ENCODE measurements around the gene ID2. TPM values are rescaled to one million over a fixed set of nuclear protein-coding genes. Genes with fewer than 3 reads are reported as not detected.

ID2 gene
- total RNA-seq, 4 donors from 2014 or later, result 143 to 391 (median 188) TPM

DNA sequence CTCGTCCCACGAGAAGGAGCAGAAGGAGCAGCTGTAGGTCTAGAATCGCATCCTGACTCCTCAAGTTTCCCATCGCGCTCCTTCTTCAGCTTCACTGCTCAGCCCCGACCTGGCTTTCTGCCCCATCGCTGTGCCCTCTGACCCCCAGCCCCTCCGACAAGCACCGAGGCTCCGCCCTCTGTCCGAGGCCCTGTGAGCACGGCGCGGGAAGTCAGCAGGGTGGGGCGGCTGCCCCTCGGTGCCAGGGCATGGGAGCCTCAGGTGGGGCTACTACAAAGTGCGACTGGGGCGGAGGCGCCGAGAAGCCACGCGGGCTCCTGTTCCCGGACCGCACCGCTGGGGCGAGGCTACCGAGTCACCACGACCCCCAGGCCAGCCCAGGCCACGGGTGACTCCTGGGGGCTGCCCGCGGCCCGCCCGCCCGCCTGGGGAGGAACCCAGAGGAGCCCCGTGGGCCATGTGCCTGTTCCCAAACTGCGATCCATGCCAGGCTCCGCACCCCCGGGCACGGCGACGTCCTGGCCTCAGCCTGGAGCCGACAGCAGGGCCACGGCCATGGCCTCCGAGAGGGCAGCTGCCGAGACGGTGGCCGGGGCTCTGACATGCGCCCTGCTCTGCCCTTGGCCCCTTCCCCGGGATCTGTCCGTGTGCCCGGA, 36.6 kb upstream of the ID2 start:
- H3K27me3 ChIP-seq, result no peaks in the 10 kb centered on the region
- no peak overlapping the region for H3K4me3 ChIP-seq
- TF ChIP-seq CTCF (IDR thresholded peaks at IDR 0.05), result no peak
- no peaks in the 10 kb centered on the region for H3K36me3 ChIP-seq
- H3K9me3 ChIP-seq, result no peaks in the 10 kb centered on the region
- no peak for DNase-seq
- no peak overlapping the region for H3K27ac ChIP-seq
- H3K4me1 ChIP-seq, result no peaks in the 10 kb centered on the region

- no peaks in the 10 kb centered on the region for H3K4me1 ChIP-seq
- no peak for DNase-seq
- H3K27ac ChIP-seq, result no peak overlapping the region
- H3K4me3 ChIP-seq, result no peak overlapping the region
- H3K36me3 ChIP-seq, result no peaks in the 10 kb centered on the region
- no peak for TF ChIP-seq CTCF (IDR thresholded peaks at IDR 0.05)
- no peak for TF ChIP-seq POLR2A (IDR thresholded peaks at IDR 0.05)
- H3K9me3 ChIP-seq, result no peaks in the 10 kb centered on the region
- H3K27me3 ChIP-seq, result no peaks in the 10 kb centered on the region
Observed at GRCh38 chr2:8646731-8647461, 35.0 kb upstream of the ID2 start.

DNA sequence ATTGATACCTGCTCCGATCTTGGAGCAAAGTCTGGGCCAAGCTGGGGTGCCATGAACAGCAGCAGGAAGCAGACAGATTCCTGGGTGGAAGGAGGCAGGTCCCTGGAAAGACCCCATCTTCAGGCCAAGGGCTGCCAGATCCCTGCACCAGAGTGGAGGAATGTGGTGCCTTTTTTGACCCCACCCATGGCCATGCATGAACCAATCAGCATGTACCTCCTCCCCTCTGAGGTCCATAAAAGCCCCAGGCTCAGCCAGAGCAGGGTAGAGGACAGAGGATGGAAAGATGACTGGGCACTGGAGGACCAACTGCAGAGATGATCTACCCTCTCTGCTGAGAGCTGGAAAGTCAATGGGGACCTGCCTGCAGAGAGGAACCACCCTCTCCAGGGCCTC, 34.4 kb upstream of the ID2 start:
- no peak for DNase-seq
- Histone ChIP-seq H3K27ac (no peak overlapping the region), H3K9me3 (no peaks in the 10 kb centered on the region), H3K36me3 (no peaks in the 10 kb centered on the region), H3K4me3 (no peak overlapping the region), H3K4me1 (no peaks in the 10 kb centered on the region), H3K27me3 (no peaks in the 10 kb centered on the region)
- TF ChIP-seq POLR2A (IDR thresholded peaks at IDR 0.05), result no peak
- TF ChIP-seq CTCF (IDR thresholded peaks at IDR 0.05), result no peak

DNA sequence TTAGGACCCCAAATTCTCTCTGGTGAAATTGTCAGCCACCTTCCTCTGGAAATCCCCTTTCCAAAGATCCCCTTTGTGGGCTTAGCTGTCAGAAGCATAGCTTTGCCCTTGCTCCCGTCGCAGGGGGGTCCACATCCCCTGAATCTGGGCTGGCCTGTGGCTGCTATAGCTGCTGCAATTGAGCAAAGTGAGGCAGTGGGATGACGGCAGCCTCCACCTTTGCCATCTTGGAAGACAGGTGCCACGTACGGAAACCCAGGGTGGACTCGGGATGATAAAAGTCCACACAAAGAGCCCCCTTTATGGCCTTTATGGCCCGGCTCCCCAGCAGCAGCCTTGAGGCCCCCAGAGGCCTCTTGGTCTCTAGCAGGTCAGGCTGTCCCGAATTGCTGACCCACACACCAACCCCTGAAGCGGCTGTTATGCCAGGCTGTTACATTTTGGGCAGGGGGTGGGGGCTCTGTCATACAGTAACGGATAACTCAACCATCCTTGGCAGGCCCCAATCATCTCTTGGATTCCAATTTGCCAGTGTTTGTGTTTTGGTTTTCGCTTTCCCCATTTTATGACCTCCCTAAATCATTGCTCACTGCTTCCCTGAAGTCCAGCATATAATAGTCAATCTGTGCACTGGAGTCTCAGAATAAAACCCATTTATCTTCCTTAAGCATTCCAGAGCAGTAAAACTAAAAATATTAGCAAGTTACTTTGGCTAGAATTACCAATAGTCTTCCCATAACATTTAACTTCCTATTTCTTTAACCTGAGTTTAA, 33.2 kb upstream of the ID2 start:
- Histone ChIP-seq H3K4me1 (no peaks in the 10 kb centered on the region), H3K4me3 (no peak overlapping the region), H3K9me3 (no peaks in the 10 kb centered on the region), H3K27ac (no peak overlapping the region), H3K36me3 (no peaks in the 10 kb centered on the region), H3K27me3 (no peaks in the 10 kb centered on the region)
- no peak for DNase-seq
- TF ChIP-seq CTCF (IDR thresholded peaks at IDR 0.05) (no peak), POLR2A (IDR thresholded peaks at IDR 0.05) (no peak)

DNA sequence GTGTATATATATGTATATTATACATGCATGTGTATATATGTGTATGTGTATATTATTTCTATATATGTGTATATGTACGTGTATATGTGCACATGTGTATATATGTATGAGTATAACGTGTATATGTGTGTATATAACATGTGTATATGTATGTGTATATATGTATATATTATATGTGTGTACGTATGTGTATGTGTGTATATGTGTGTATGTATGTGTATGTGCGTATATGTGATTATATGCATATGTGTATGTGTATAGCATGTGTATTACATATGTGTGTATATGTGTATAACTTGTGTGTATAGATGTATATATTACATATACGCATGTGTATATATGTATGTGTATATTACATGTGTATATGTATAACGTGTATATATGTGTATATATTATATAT, 32.1 kb upstream of the ID2 start:
- H3K27ac ChIP-seq, result no peak overlapping the region
- H3K9me3 ChIP-seq, result no peaks in the 10 kb centered on the region
- no peak overlapping the region for H3K4me3 ChIP-seq
- no peaks in the 10 kb centered on the region for H3K27me3 ChIP-seq
- no peak for TF ChIP-seq POLR2A (IDR thresholded peaks at IDR 0.05)
- no peak for TF ChIP-seq CTCF (IDR thresholded peaks at IDR 0.05)
- DNase-seq, result no peak
- H3K36me3 ChIP-seq, result no peaks in the 10 kb centered on the region
- no peaks in the 10 kb centered on the region for H3K4me1 ChIP-seq
